ENCODE data around the gene MAEA. TPM values are rescaled to one million over a fixed set of nuclear protein-coding genes. Genes with fewer than 3 reads are reported as not detected.
"Not testable (repeated sequence)": the region's sequence is repeated elsewhere in the genome, so short reads cannot be mapped to it uniquely, and the experiment has no call there.

Gene MAEA
- total RNA-seq, 2 donors from 2014 or later: 37.5 to 43.7 TPM

- intact Hi-C loops (cut with DNase I): no loop called here
- DNase-seq (ENCODE audit: low spot score): peak; percentile 78
Observed at GRCh38 chr4:1326751-1327525, 37.2 kb downstream of the MAEA start.

- DNase-seq (ENCODE audit: low spot score): peak; percentile 72
- intact Hi-C loops (cut with DNase I): no loop called here
Observed at GRCh38 chr4:1327526-1328266, 38.0 kb downstream of the MAEA start.

GRCh38 chr4:1328267-1329155 is 38.8 kb downstream of the MAEA start:
- intact Hi-C loops (cut with DNase I): no loop called here
- DNase-seq (ENCODE audit: low spot score): peak; percentile 69

- intact Hi-C loops (cut with DNase I): no loop called here
- DNase-seq (ENCODE audit: low spot score): no peak
Observed at GRCh38 chr4:1329408-1330371, 40.0 kb downstream of the MAEA start.

- DNase-seq (ENCODE audit: low spot score): no peak
- intact Hi-C loops (cut with DNase I): no loop called here
Observed at GRCh38 chr4:1330761-1331590, 41.3 kb downstream of the MAEA start.

GRCh38 chr4:1331591-1332353 is 42.1 kb downstream of the MAEA start:
- no peak for DNase-seq (ENCODE audit: low spot score)
- intact Hi-C loops (cut with DNase I): no loop called here

- DNase-seq (ENCODE audit: low spot score): no peak
- intact Hi-C loops (cut with DNase I): no loop called here
Observed at GRCh38 chr4:1332686-1333085, 43.0 kb downstream of the MAEA start.

- intact Hi-C loops (cut with DNase I): no loop called here
- no peak for DNase-seq (ENCODE audit: low spot score)
Observed at GRCh38 chr4:1333256-1333655, 43.6 kb downstream of the MAEA start.

GRCh38 chr4:1333851-1334578 is 44.3 kb downstream of the MAEA start:
- DNase-seq (ENCODE audit: low spot score); intact Hi-C loops (cut with DNase I): not testable (repeated sequence)

- no peak for DNase-seq (ENCODE audit: low spot score)
- intact Hi-C loops (cut with DNase I): no loop called here
Observed at GRCh38 chr4:1334579-1334895, 44.8 kb downstream of the MAEA start.

GRCh38 chr4:1335193-1335883 is 45.6 kb downstream of the MAEA start:
- DNase-seq (ENCODE audit: low spot score); intact Hi-C loops (cut with DNase I): not testable (repeated sequence)

GRCh38 chr4:1336088-1336491 is 46.4 kb downstream of the MAEA start:
- DNase-seq (ENCODE audit: low spot score): no peak
- intact Hi-C loops (cut with DNase I): no loop called here

GRCh38 chr4:1337376-1337831 is 47.7 kb downstream of the MAEA start:
- intact Hi-C loops (cut with DNase I): no loop called here
- DNase-seq (ENCODE audit: low spot score): no peak

- no peak for DNase-seq (ENCODE audit: low spot score)
- intact Hi-C loops (cut with DNase I): no loop called here
Observed at GRCh38 chr4:1337951-1338751, 48.5 kb downstream of the MAEA start.

- intact Hi-C loops (cut with DNase I): no loop called here
- no peak for DNase-seq (ENCODE audit: low spot score)
Observed at GRCh38 chr4:1338752-1339414, 49.2 kb downstream of the MAEA start.
